DMS79 (cell line): ENCODE data around the gene SPATS2.
"Not testable (repeated sequence)": the region's sequence is repeated elsewhere in the genome, so short reads cannot be mapped to it uniquely, and the experiment has no call there.

Source experiments
- DNase-seq: peaks from one replicate; lab custom pipeline; 2025; lab: John Stamatoyannopoulos, UW

The SPATS2 gene

GRCh38 chr12:49470986-49471385 is 103.7 kb downstream of the SPATS2 start:
- DNase-seq = no peak

GRCh38 chr12:49471557-49471956 is 104.3 kb downstream of the SPATS2 start:
- no peak for DNase-seq

- DNase-seq = no peak
These were observed 108.8 kb downstream of the SPATS2 start for GRCh38 chr12:49476091-49476490.

GRCh38 chr12:49478949-49479664 is 111.8 kb downstream of the SPATS2 start:
- no peak for DNase-seq

- DNase-seq = peak; percentile 9
These were observed 115.1 kb downstream of the SPATS2 start for GRCh38 chr12:49482095-49483051.

- DNase-seq = no peak
These were observed 116.4 kb downstream of the SPATS2 start for GRCh38 chr12:49483619-49484018.

- DNase-seq = no peak
These were observed 120.3 kb downstream of the SPATS2 start for GRCh38 chr12:49487605-49488004.

- no peak for DNase-seq
These were observed 121.9 kb downstream of the SPATS2 start for GRCh38 chr12:49489154-49489553.

GRCh38 chr12:49489720-49490119 is 122.5 kb downstream of the SPATS2 start:
- no peak for DNase-seq

- DNase-seq = no peak
These were observed 124.6 kb downstream of the SPATS2 start for GRCh38 chr12:49491823-49492222.

GRCh38 chr12:49493900-49494299 is 126.6 kb downstream of the SPATS2 start:
- no peak for DNase-seq

- DNase-seq = no peak
These were observed 129.4 kb downstream of the SPATS2 start for GRCh38 chr12:49496417-49497360.

- no peak for DNase-seq
These were observed 134.6 kb downstream of the SPATS2 start for GRCh38 chr12:49501895-49502294.

GRCh38 chr12:49502590-49502989 is 135.3 kb downstream of the SPATS2 start:
- DNase-seq = no peak

- DNase-seq = peak; percentile 91
These were observed 136.5 kb downstream of the SPATS2 start for GRCh38 chr12:49503674-49504180.

- no peak for DNase-seq
These were observed 138.4 kb downstream of the SPATS2 start for GRCh38 chr12:49505672-49506071.

- no peak for DNase-seq
These were observed 139.9 kb downstream of the SPATS2 start for GRCh38 chr12:49507139-49507538.

GRCh38 chr12:49509681-49510080 is 142.4 kb downstream of the SPATS2 start:
- DNase-seq = not testable (repeated sequence)

GRCh38 chr12:49511410-49511809 is 144.1 kb downstream of the SPATS2 start:
- no peak for DNase-seq

- DNase-seq = no peak
These were observed 145.3 kb downstream of the SPATS2 start for GRCh38 chr12:49512546-49512945.

GRCh38 chr12:49515266-49515665 is 148.0 kb downstream of the SPATS2 start:
- DNase-seq = no peak
